ENCODE results near the gene NUDT14.

DNA sequence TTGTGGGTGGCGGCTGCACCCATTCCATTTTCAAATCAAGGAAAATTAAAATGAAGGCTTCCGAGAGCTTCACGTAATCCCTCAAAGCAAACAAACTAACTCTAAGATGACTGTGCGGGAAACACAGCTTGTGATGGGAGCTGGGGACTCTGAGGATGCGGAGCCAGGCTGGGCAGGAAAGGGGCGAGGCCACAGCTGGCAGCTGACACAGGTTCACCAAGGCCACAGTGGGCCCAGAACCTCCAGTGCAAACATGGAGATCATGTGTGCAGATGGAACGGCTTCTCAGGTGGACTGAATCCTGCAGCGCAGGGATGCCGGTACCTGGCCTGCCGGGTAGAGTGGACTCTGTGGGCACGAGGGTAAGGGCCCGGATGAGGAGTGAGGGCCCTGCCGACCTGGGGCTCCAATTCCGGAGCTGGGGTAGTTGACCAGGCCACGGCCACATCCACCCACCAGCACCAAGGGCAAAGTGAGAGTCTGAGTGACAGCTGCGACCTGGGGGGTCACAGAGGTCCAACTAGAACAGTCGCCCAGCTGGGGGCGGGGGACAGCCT is 48.1 kb upstream of the NUDT14 start:
- TF ChIP-seq, protein P1, sequence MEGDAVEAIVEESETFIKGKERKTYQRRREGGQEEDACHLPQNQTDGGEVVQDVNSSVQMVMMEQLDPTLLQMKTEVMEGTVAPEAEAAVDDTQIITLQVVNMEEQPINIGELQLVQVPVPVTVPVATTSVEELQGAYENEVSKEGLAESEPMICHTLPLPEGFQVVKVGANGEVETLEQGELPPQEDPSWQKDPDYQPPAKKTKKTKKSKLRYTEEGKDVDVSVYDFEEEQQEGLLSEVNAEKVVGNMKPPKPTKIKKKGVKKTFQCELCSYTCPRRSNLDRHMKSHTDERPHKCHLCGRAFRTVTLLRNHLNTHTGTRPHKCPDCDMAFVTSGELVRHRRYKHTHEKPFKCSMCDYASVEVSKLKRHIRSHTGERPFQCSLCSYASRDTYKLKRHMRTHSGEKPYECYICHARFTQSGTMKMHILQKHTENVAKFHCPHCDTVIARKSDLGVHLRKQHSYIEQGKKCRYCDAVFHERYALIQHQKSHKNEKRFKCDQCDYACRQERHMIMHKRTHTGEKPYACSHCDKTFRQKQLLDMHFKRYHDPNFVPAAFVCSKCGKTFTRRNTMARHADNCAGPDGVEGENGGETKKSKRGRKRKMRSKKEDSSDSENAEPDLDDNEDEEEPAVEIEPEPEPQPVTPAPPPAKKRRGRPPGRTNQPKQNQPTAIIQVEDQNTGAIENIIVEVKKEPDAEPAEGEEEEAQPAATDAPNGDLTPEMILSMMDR (IDR thresholded peaks at IDR 0.05; ENCODE audit: control extremely low read depth in 1 of 3, insufficient read depth in 1 of 3, low read depth in 1 of 3, low read length in 3 of 3): no peak
- TF ChIP-seq NRF1 (IDR thresholded peaks at IDR 0.05; ENCODE audit: low read depth, low read length) (no peak), JUND (IDR thresholded peaks at IDR 0.05; ENCODE audit: low read length) (no peak), TCF12 (IDR thresholded peaks at IDR 0.05; ENCODE audit: low read depth, low read length) (no peak)
- TF ChIP-seq, protein P2, sequence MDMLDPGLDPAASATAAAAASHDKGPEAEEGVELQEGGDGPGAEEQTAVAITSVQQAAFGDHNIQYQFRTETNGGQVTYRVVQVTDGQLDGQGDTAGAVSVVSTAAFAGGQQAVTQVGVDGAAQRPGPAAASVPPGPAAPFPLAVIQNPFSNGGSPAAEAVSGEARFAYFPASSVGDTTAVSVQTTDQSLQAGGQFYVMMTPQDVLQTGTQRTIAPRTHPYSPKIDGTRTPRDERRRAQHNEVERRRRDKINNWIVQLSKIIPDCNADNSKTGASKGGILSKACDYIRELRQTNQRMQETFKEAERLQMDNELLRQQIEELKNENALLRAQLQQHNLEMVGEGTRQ (IDR thresholded peaks at IDR 0.05; ENCODE audit: low read length): no peak
